ENCODE results near the gene MYCBP2.
A peak's percentile ranks its signal among the peaks of the same experiment; 100 is the strongest.

The MYCBP2 gene

GRCh38 chr13:77353995-77354394 lies 27.1 kb upstream of the MYCBP2 start:
- H3K9me3 ChIP-seq (ENCODE audit: insufficient read depth, low read length) = no peaks in the 10 kb centered on the region
- H3K36me3 ChIP-seq (ENCODE audit: low read length) = no peaks in the 10 kb centered on the region
- no peaks in the 10 kb centered on the region for H3K27me3 ChIP-seq (ENCODE audit: low read length)
- peak overlapping the region; percentile 82 for H3K27ac ChIP-seq (ENCODE audit: low read depth, low read length)
- H3F3A ChIP-seq (ENCODE audit: insufficient read depth) = 0 out of 2 replicates have a peak, but pooled peaks cover 9% of the 10 kb centered on the region
- no peaks in the 10 kb centered on the region for H3K9me2 ChIP-seq (replicated peaks; ENCODE audit: insufficient read depth, low read length)
- H2AFZ ChIP-seq (ENCODE audit: low read depth, low read length, severe bottlenecking) = peak overlapping the region; percentile 62
- peak overlapping the region; percentile 35 for H3K9ac ChIP-seq (ENCODE audit: low read length)
- no peaks in the 10 kb centered on the region for H3K79me2 ChIP-seq (ENCODE audit: insufficient read depth, low read length)
- H3K4me2 ChIP-seq (ENCODE audit: low read depth, low read length, poor library complexity, severe bottlenecking) = peak overlapping the region; percentile 84
- H4K20me1 ChIP-seq (ENCODE audit: low read depth, low read length) = no peaks in the 10 kb centered on the region
- TF ChIP-seq EZH2phosphoT487 (conservative IDR thresholded peaks at IDR 0.05; ENCODE audit: low read length) = no peak
- TF ChIP-seq, protein P1, sequence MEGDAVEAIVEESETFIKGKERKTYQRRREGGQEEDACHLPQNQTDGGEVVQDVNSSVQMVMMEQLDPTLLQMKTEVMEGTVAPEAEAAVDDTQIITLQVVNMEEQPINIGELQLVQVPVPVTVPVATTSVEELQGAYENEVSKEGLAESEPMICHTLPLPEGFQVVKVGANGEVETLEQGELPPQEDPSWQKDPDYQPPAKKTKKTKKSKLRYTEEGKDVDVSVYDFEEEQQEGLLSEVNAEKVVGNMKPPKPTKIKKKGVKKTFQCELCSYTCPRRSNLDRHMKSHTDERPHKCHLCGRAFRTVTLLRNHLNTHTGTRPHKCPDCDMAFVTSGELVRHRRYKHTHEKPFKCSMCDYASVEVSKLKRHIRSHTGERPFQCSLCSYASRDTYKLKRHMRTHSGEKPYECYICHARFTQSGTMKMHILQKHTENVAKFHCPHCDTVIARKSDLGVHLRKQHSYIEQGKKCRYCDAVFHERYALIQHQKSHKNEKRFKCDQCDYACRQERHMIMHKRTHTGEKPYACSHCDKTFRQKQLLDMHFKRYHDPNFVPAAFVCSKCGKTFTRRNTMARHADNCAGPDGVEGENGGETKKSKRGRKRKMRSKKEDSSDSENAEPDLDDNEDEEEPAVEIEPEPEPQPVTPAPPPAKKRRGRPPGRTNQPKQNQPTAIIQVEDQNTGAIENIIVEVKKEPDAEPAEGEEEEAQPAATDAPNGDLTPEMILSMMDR (IDR thresholded peaks at IDR 0.05; ENCODE audit: insufficient read depth, low read length, poor library complexity, severe bottlenecking) = no peak
- peak overlapping the region; percentile 43 for H3K4me3 ChIP-seq (ENCODE audit: insufficient read depth, low read length, poor library complexity, severe bottlenecking)

- no peak overlapping the region for H2AFZ ChIP-seq (ENCODE audit: low read depth, low read length, severe bottlenecking)
- 0 out of 2 replicates have a peak, but pooled peaks cover 9% of the 10 kb centered on the region for H3F3A ChIP-seq (ENCODE audit: insufficient read depth)
- no peaks in the 10 kb centered on the region for H3K9me3 ChIP-seq (ENCODE audit: insufficient read depth, low read length)
- no peaks in the 10 kb centered on the region for H4K20me1 ChIP-seq (ENCODE audit: low read depth, low read length)
- H3K9ac ChIP-seq (ENCODE audit: low read length) = no peak overlapping the region
- no peaks in the 10 kb centered on the region for H3K27me3 ChIP-seq (ENCODE audit: low read length)
- no peak overlapping the region for H3K4me2 ChIP-seq (ENCODE audit: low read depth, low read length, poor library complexity, severe bottlenecking)
- no peak for TF ChIP-seq EZH2phosphoT487 (conservative IDR thresholded peaks at IDR 0.05; ENCODE audit: low read length)
- TF ChIP-seq, protein P1 (IDR thresholded peaks at IDR 0.05; ENCODE audit: insufficient read depth, low read length, poor library complexity, severe bottlenecking) = no peak
- H3K27ac ChIP-seq (ENCODE audit: low read depth, low read length) = no peak overlapping the region
- H3K36me3 ChIP-seq (ENCODE audit: low read length) = no peaks in the 10 kb centered on the region
- no peaks in the 10 kb centered on the region for H3K9me2 ChIP-seq (replicated peaks; ENCODE audit: insufficient read depth, low read length)
- H3K4me3 ChIP-seq (ENCODE audit: insufficient read depth, low read length, poor library complexity, severe bottlenecking) = no peak overlapping the region
- H3K79me2 ChIP-seq (ENCODE audit: insufficient read depth, low read length) = no peaks in the 10 kb centered on the region
Observed at GRCh38 chr13:77351315-77351714, 24.4 kb upstream of the MYCBP2 start.

DNA sequence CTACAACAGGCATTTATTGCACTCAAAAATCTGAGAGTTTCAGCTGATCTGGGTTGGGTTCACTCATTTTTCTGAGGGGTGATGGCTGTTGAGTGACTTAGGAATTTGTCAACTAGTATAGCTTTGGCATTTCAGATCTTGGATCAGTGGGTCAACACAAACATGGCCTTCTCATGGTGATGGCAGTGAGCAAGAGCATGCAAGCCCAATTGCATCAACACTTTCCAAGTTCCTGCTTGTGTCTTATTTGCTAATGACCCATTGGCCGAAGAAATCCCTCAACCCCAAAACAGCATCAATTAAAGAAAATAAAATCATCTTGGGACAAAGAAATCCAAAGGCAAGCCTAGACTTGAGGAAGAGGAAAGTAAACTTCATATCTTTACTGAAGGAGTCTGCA lies 23.9 kb upstream of the MYCBP2 start:
- H3K36me3 ChIP-seq (ENCODE audit: low read length) = no peaks in the 10 kb centered on the region
- H3K4me2 ChIP-seq (ENCODE audit: low read depth, low read length, poor library complexity, severe bottlenecking) = no peak overlapping the region
- H3K9me2 ChIP-seq (replicated peaks; ENCODE audit: insufficient read depth, low read length) = no peaks in the 10 kb centered on the region
- no peak overlapping the region for H3K27ac ChIP-seq (ENCODE audit: low read depth, low read length)
- no peaks in the 10 kb centered on the region for H3K79me2 ChIP-seq (ENCODE audit: insufficient read depth, low read length)
- H3K9ac ChIP-seq (ENCODE audit: low read length) = no peak overlapping the region
- no peaks in the 10 kb centered on the region for H3K27me3 ChIP-seq (ENCODE audit: low read length)
- TF ChIP-seq EZH2phosphoT487 (conservative IDR thresholded peaks at IDR 0.05; ENCODE audit: low read length) = no peak
- TF ChIP-seq, protein P1 (IDR thresholded peaks at IDR 0.05; ENCODE audit: insufficient read depth, low read length, poor library complexity, severe bottlenecking) = no peak
- no peak overlapping the region for H3K4me3 ChIP-seq (ENCODE audit: insufficient read depth, low read length, poor library complexity, severe bottlenecking)
- H4K20me1 ChIP-seq (ENCODE audit: low read depth, low read length) = no peaks in the 10 kb centered on the region
- 0 out of 2 replicates have a peak, but pooled peaks cover 9% of the 10 kb centered on the region for H3F3A ChIP-seq (ENCODE audit: insufficient read depth)
- no peak overlapping the region for H2AFZ ChIP-seq (ENCODE audit: low read depth, low read length, severe bottlenecking)
- H3K9me3 ChIP-seq (ENCODE audit: insufficient read depth, low read length) = no peaks in the 10 kb centered on the region
